Measurements from ENCODE around the gene PLSCR4. TPM values are rescaled to one million over a fixed set of nuclear protein-coding genes. Genes with fewer than 3 reads are reported as not detected.

PLSCR4 gene
- polyA plus RNA-seq, 1 of the 3 experiments (the other 2 are of a cell fraction): 0.05 TPM

- Histone ChIP-seq H3K36me3 (replicated peaks in 1 of 2; ENCODE audit: control insufficient read depth in 1 of 2, insufficient read depth in 2 of 2, low read length in 1 of 2) (no peaks in the 10 kb centered on the region), H4K20me1 (ENCODE audit: insufficient read depth) (no peaks in the 10 kb centered on the region), H3K4me1 (ENCODE audit: control insufficient read depth in 1 of 2, insufficient read depth in 2 of 2, low read depth in 1 of 2, low read length in 1 of 2) (no peaks in the 10 kb centered on the region; a peak in 1 of 4 replicates), H3K9ac (no peak overlapping the region), H3K4me3 (ENCODE audit: low read depth in 2 of 2, low read length in 1 of 2) (no peak overlapping the region), H3K4me2 (no peak overlapping the region), H3F3A (replicated peaks; ENCODE audit: insufficient read depth) (no peaks in the 10 kb centered on the region), H3K9me2 (no peaks in the 10 kb centered on the region), H3K27ac (ENCODE audit: low read depth in 2 of 2, low read length in 1 of 2) (no peak overlapping the region), H3K9me3 (no peaks in the 10 kb centered on the region), H3K27me3 (ENCODE audit: insufficient read depth) (peaks cover 33% of the 10 kb centered on the region), H2AFZ (ENCODE audit: low read depth) (no peak overlapping the region), H3K79me2 (ENCODE audit: insufficient read depth) (no peaks in the 10 kb centered on the region)
- no peak for DNase-seq
- WGBS (ENCODE audit: low lambda C conversion rate): 23% methylated on average over 2 of the region's 2 CpGs
- TF ChIP-seq CHD2 (IDR thresholded peaks at IDR 0.05; ENCODE audit: low read length, partially characterized antibody): no peak
- TF ChIP-seq YY1 (IDR thresholded peaks at IDR 0.05; ENCODE audit: low read depth): no peak
- TF ChIP-seq RAD21 (IDR thresholded peaks at IDR 0.05; ENCODE audit: low read length): no peak
- no peak for TF ChIP-seq MEF2A (IDR thresholded peaks at IDR 0.05; ENCODE audit: borderline replicate concordance, low read depth)
- TF ChIP-seq MXI1 (IDR thresholded peaks at IDR 0.05; ENCODE audit: low read depth, low read length): no peak
- TF ChIP-seq, protein P1, sequence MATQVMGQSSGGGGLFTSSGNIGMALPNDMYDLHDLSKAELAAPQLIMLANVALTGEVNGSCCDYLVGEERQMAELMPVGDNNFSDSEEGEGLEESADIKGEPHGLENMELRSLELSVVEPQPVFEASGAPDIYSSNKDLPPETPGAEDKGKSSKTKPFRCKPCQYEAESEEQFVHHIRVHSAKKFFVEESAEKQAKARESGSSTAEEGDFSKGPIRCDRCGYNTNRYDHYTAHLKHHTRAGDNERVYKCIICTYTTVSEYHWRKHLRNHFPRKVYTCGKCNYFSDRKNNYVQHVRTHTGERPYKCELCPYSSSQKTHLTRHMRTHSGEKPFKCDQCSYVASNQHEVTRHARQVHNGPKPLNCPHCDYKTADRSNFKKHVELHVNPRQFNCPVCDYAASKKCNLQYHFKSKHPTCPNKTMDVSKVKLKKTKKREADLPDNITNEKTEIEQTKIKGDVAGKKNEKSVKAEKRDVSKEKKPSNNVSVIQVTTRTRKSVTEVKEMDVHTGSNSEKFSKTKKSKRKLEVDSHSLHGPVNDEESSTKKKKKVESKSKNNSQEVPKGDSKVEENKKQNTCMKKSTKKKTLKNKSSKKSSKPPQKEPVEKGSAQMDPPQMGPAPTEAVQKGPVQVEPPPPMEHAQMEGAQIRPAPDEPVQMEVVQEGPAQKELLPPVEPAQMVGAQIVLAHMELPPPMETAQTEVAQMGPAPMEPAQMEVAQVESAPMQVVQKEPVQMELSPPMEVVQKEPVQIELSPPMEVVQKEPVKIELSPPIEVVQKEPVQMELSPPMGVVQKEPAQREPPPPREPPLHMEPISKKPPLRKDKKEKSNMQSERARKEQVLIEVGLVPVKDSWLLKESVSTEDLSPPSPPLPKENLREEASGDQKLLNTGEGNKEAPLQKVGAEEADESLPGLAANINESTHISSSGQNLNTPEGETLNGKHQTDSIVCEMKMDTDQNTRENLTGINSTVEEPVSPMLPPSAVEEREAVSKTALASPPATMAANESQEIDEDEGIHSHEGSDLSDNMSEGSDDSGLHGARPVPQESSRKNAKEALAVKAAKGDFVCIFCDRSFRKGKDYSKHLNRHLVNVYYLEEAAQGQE (IDR thresholded peaks at IDR 0.05; ENCODE audit: low read depth, low read length): no peak
- TF ChIP-seq FOSL2 (IDR thresholded peaks at IDR 0.05; ENCODE audit: borderline replicate concordance, low read depth): no peak
- no peak for TF ChIP-seq RCOR1 (IDR thresholded peaks at IDR 0.05; ENCODE audit: low read length)
- no peak for TF ChIP-seq ELF1 (IDR thresholded peaks at IDR 0.05)
- TF ChIP-seq GABPA (IDR thresholded peaks at IDR 0.05; ENCODE audit: low read depth): no peak
- TF ChIP-seq, protein P2, sequence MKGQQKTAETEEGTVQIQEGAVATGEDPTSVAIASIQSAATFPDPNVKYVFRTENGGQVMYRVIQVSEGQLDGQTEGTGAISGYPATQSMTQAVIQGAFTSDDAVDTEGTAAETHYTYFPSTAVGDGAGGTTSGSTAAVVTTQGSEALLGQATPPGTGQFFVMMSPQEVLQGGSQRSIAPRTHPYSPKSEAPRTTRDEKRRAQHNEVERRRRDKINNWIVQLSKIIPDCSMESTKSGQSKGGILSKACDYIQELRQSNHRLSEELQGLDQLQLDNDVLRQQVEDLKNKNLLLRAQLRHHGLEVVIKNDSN (IDR thresholded peaks at IDR 0.05; ENCODE audit: borderline replicate concordance, low read depth): no peak
- no peak for TF ChIP-seq SMC3 (IDR thresholded peaks at IDR 0.05; ENCODE audit: low read depth, low read length)
- no peak for TF ChIP-seq NFIC (IDR thresholded peaks at IDR 0.05; ENCODE audit: borderline replicate concordance)
- TF ChIP-seq EP300 (IDR thresholded peaks at IDR 0.05; ENCODE audit: borderline replicate concordance in 1 of 2, low read depth in 1 of 2, low read length in 1 of 2): no peak
- no peak for TF ChIP-seq RXRA (IDR thresholded peaks at IDR 0.05; ENCODE audit: borderline replicate concordance, low read depth)
- TF ChIP-seq RFX5 (IDR thresholded peaks at IDR 0.05; ENCODE audit: low read length): no peak
- TF ChIP-seq GATA2 (CRISPR knock-in tag; IDR thresholded peaks at IDR 0.05): no peak
- no peak for TF ChIP-seq TCF12 (IDR thresholded peaks at IDR 0.05)
- TF ChIP-seq POLR2AphosphoS5 (IDR thresholded peaks at IDR 0.05; ENCODE audit: low read depth, low read length): no peak
- no peak for TF ChIP-seq SIN3A (IDR thresholded peaks at IDR 0.05; ENCODE audit: borderline replicate concordance, low read depth, low read length)
- CTCF ChIA-PET: interaction anchor here (1.0 to 2.3 kb wide), 2 partner anchors 19 to 32 kb away, joined by 3 to 6 read pairs; no protein-coding TSS in a partner anchor
- POLR2A ChIA-PET: no interaction called here
Measured at GRCh38 chr3:146157325-146158060, 93.4 kb downstream of the PLSCR4 start.
